SK-N-SH treated with all-trans-retinoic acid at 6 μM for 48 hours (cell line): ENCODE data around the gene SLC6A20.

Source experiments
- ATAC-seq: fragments of 200-7000 bp; cut with Tn5 transposase; 3 replicates; pipeline ENCODE4 v1.9.1; 2020; ENCODE audit warnings: mild to moderate bottlenecking, moderate library complexity
- ARNTL ChIP-seq: fragments of 450-650 bp; formaldehyde crosslinking; IDR thresholded peaks from 2 replicates; pipeline ENCODE4 v1.5.0; 2020; ENCODE audit warnings: low read depth, mild to moderate bottlenecking, moderate library complexity, borderline replicate concordance
- BACH2 ChIP-seq: fragments of 250-450 bp; sonication (Bioruptor Pico); IDR thresholded peaks from 2 replicates; pipeline ENCODE4 v1.9.0; 2021; ENCODE audit warnings: mild to moderate bottlenecking, borderline replicate concordance
- CREB5 ChIP-seq: fragments of 250-450 bp; sonication (Bioruptor Pico); IDR thresholded peaks from 2 replicates; pipeline ENCODE4 v1.5.1; 2020; ENCODE audit warnings: low read depth, mild to moderate bottlenecking, moderate library complexity
- CSDC2 ChIP-seq: fragments of 250-450 bp; sonication (Bioruptor Pico); IDR thresholded peaks from 2 replicates; pipeline ENCODE4 v1.5.0; 2020; ENCODE audit warnings: mild to moderate bottlenecking, moderate library complexity
- ESRRG ChIP-seq: fragments of 250-450 bp; sonication (Bioruptor Pico); IDR thresholded peaks from 2 replicates; pipeline ENCODE4 v1.6.1; 2021; ENCODE audit warnings: mild to moderate bottlenecking
- GLIS3 ChIP-seq: fragments of 250-450 bp; sonication (Bioruptor Pico); IDR thresholded peaks from 2 replicates; pipeline ENCODE4 v1.5.0; 2020; ENCODE audit warnings: mild to moderate bottlenecking, moderate library complexity
- ISL1 ChIP-seq: fragments of 250-450 bp; sonication (Bioruptor Pico); IDR thresholded peaks from 2 replicates; pipeline ENCODE4 v2.1.2; 2022; ENCODE audit warnings: mild to moderate bottlenecking, moderate library complexity
- OSR1 ChIP-seq: fragments of 250-450 bp; sonication (Bioruptor Pico); IDR thresholded peaks from 2 replicates; pipeline ENCODE4 v1.8.0; 2022; ENCODE audit warnings: moderate library complexity, mild to moderate bottlenecking, inconsistent platforms
- POU6F1 ChIP-seq: fragments of 250-450 bp; sonication (Bioruptor Pico); IDR thresholded peaks from 2 replicates; pipeline ENCODE4 v1.8.0; 2021; ENCODE audit warnings: low read depth, mild to moderate bottlenecking, moderate library complexity, borderline replicate concordance
- PPARA ChIP-seq: fragments of 250-450 bp; sonication (Bioruptor Pico); IDR thresholded peaks from 2 replicates; pipeline ENCODE4 v1.5.0; 2020; ENCODE audit warnings: mild to moderate bottlenecking, borderline replicate concordance
- RARB ChIP-seq: fragments of 250-450 bp; sonication (Bioruptor Pico); IDR thresholded peaks from 2 replicates; pipeline ENCODE4 v1.8.0; 2021; ENCODE audit warnings: mild to moderate bottlenecking, moderate library complexity
- SNAI2 ChIP-seq: fragments of 250-450 bp; sonication (Bioruptor Pico); IDR thresholded peaks from 2 replicates; pipeline ENCODE4 v1.5.0; 2020; ENCODE audit warnings: mild to moderate bottlenecking, moderate library complexity
- TCF4 ChIP-seq: fragments of 250-450 bp; sonication (Bioruptor Pico); IDR thresholded peaks from 2 replicates; pipeline ENCODE4 v1.8.0; 2021; ENCODE audit warnings: mild to moderate bottlenecking, moderate library complexity, borderline replicate concordance
- TOX ChIP-seq: fragments of 250-450 bp; sonication (Bioruptor Pico); IDR thresholded peaks from 2 replicates; pipeline ENCODE4 v1.8.0; 2021; ENCODE audit warnings: mild to moderate bottlenecking, moderate library complexity, borderline replicate concordance
- TSHZ2 ChIP-seq: fragments of 250-450 bp; sonication (Bioruptor Pico); IDR thresholded peaks from 2 replicates; pipeline ENCODE4 v1.5.0; 2020; ENCODE audit warnings: mild to moderate bottlenecking, moderate library complexity
- ZC3H10 ChIP-seq: fragments of 250-450 bp; sonication (Bioruptor Pico); IDR thresholded peaks from 2 replicates; pipeline ENCODE4 v1.5.1; 2021; ENCODE audit warnings: mild to moderate bottlenecking, moderate library complexity
- ZFP3 ChIP-seq: fragments of 250-450 bp; sonication (Bioruptor Pico); IDR thresholded peaks from 2 replicates; pipeline ENCODE4 v1.5.0; 2020; ENCODE audit warnings: mild to moderate bottlenecking, moderate library complexity
- ZFP30 ChIP-seq: fragments of 450-650 bp; formaldehyde crosslinking; IDR thresholded peaks from 2 replicates; pipeline ENCODE4 v1.5.0; 2022; ENCODE audit warnings: mild to moderate bottlenecking, moderate library complexity
- ZNF565 ChIP-seq: fragments of 450-650 bp; formaldehyde crosslinking; conservative IDR thresholded peaks from 2 replicates; pipeline ENCODE4 v1.5.0; 2020; ENCODE audit warnings: low read depth, mild to moderate bottlenecking, moderate library complexity
- ZNF70 ChIP-seq: fragments of 450-650 bp; formaldehyde crosslinking; IDR thresholded peaks from 2 replicates; pipeline ENCODE4 v1.5.0; 2020; ENCODE audit warnings: mild to moderate bottlenecking, moderate library complexity
- ZNF8 ChIP-seq: fragments of 450-650 bp; formaldehyde crosslinking; IDR thresholded peaks from 2 replicates; pipeline ENCODE4 v1.5.0; 2020; ENCODE audit warnings: mild to moderate bottlenecking, moderate library complexity
- TF ChIP-seq, protein P1 (sequence below): fragments of 250-450 bp; sonication (Bioruptor Pico); IDR thresholded peaks from 2 replicates; pipeline ENCODE4 v1.5.1; 2021; ENCODE audit warnings: mild to moderate bottlenecking, moderate library complexity
- TF ChIP-seq, protein P2 (sequence below): fragments of 250-450 bp; sonication (Bioruptor Pico); IDR thresholded peaks from 2 replicates; pipeline ENCODE4 v1.8.0; 2020; ENCODE audit warnings: mild to moderate bottlenecking, moderate library complexity, borderline replicate concordance

The SLC6A20 gene

DNA sequence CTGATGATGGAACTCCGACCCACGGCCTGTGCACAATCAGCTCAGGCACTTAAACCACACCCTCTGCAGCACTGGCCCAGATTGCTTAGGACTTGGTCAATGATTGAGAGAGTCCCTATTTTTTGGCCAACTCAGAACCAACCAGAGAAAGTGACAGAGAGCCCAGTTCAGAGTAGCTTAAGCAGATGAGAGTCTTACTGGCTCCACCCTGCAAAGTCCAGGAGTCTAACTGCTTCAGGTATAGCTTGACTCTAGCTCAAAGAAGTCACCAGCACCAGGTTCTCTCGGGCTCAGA is 20.1 kb downstream of the SLC6A20 start:
- no peak for ATAC-seq
- TF ChIP-seq SNAI2 (CRISPR knock-in tag): no peak
- no peak for TF ChIP-seq CREB5
- no peak for TF ChIP-seq TOX
- no peak for TF ChIP-seq ZFP30
- TF ChIP-seq PPARA: no peak
- no peak for TF ChIP-seq TCF4 (CRISPR knock-in tag)
- no peak for TF ChIP-seq ZNF70 (CRISPR knock-in tag)
- no peak for TF ChIP-seq ZNF565 (CRISPR knock-in tag)
- no peak for TF ChIP-seq ARNTL (CRISPR knock-in tag)
- TF ChIP-seq ISL1: no peak
- TF ChIP-seq ZFP3 (CRISPR knock-in tag): no peak

DNA sequence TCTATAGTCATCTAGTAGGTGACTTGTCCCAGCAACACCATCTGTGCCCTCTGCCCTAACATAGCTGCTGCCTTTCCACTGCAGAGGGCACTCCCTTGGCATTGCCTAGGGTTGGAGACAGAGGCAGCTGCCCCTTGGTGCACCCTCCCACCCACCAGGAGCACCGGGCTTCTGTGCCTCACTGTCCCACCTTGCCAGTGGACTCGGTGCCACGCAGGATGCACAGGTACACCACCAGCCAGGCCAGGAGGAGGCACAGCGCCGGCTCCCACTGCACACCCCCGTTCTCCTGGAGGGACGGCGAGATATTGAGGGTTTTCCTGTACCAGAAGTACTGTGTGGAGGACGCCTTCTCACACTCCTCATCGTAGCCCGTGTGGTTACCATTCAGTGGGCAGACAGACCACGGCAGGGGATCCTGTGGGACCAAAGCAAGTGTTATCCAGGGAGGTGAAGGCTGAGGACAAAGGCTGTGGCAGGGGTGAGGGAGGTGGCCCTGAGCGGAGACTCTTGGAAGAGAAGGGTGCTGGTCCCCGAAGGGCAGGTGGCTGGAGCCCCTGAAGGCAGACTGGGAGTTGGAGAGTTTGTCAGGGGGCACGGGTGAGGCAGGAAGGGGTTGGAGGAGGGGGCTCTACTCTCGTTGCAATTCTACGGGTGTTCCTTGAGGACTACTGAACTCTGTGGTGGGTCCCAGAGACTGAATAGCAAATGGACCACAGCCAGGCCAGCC is 20.6 kb downstream of the SLC6A20 start:
- ATAC-seq: no peak
- TF ChIP-seq, protein P1, sequence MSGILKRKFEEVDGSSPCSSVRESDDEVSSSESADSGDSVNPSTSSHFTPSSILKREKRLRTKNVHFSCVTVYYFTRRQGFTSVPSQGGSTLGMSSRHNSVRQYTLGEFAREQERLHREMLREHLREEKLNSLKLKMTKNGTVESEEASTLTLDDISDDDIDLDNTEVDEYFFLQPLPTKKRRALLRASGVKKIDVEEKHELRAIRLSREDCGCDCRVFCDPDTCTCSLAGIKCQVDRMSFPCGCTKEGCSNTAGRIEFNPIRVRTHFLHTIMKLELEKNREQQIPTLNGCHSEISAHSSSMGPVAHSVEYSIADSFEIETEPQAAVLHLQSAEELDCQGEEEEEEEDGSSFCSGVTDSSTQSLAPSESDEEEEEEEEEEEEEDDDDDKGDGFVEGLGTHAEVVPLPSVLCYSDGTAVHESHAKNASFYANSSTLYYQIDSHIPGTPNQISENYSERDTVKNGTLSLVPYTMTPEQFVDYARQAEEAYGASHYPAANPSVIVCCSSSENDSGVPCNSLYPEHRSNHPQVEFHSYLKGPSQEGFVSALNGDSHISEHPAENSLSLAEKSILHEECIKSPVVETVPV: no peak
- TF ChIP-seq ESRRG (CRISPR knock-in tag): no peak
- TF ChIP-seq BACH2 (CRISPR knock-in tag): no peak
- no peak for TF ChIP-seq ZNF565 (CRISPR knock-in tag)
- no peak for TF ChIP-seq POU6F1 (CRISPR knock-in tag)
- TF ChIP-seq ZNF70 (CRISPR knock-in tag): no peak
- no peak for TF ChIP-seq ARNTL (CRISPR knock-in tag)
- no peak for TF ChIP-seq OSR1 (CRISPR knock-in tag)
- TF ChIP-seq, protein P2, sequence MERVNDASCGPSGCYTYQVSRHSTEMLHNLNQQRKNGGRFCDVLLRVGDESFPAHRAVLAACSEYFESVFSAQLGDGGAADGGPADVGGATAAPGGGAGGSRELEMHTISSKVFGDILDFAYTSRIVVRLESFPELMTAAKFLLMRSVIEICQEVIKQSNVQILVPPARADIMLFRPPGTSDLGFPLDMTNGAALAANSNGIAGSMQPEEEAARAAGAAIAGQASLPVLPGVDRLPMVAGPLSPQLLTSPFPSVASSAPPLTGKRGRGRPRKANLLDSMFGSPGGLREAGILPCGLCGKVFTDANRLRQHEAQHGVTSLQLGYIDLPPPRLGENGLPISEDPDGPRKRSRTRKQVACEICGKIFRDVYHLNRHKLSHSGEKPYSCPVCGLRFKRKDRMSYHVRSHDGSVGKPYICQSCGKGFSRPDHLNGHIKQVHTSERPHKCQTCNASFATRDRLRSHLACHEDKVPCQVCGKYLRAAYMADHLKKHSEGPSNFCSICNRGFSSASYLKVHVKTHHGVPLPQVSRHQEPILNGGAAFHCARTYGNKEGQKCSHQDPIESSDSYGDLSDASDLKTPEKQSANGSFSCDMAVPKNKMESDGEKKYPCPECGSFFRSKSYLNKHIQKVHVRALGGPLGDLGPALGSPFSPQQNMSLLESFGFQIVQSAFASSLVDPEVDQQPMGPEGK: no peak
- TF ChIP-seq PPARA: no peak
- no peak for TF ChIP-seq CREB5
- TF ChIP-seq TSHZ2: no peak
- no peak for TF ChIP-seq ISL1
- TF ChIP-seq ZC3H10: no peak
- no peak for TF ChIP-seq RARB (CRISPR knock-in tag)
- no peak for TF ChIP-seq ZNF8 (CRISPR knock-in tag)
- no peak for TF ChIP-seq CSDC2 (CRISPR knock-in tag)
- no peak for TF ChIP-seq TCF4 (CRISPR knock-in tag)
- no peak for TF ChIP-seq SNAI2 (CRISPR knock-in tag)
- no peak for TF ChIP-seq GLIS3 (CRISPR knock-in tag)
